WTC11 (cell line): ENCODE data around the gene ASIP. TPM values are rescaled to one million over a fixed set of nuclear protein-coding genes. Genes with fewer than 3 reads are reported as not detected.

Experiments
- ATAC-seq: fragments of 200-7000 bp; cut with Tn5 transposase; 2 replicates; pipeline ENCODE4 v1.10.0; 2021; ENCODE audit warnings: mild to moderate bottlenecking, moderate library complexity
- CTCF ChIA-PET: fragments of 300-600 bp; sonication (Branson Sonifier 250); formaldehyde crosslinking; loops from one replicate; lab custom pipeline; 2021; ENCODE audit warnings: antibody characterized with exemption; lab: Charles Lee
- POLR2A ChIA-PET: fragments of 350-600 bp; sonication (Branson Sonifier 250); formaldehyde crosslinking; loops from one replicate; lab custom pipeline; 2021; ENCODE audit warnings: antibody characterized with exemption; lab: Charles Lee
- DNase-seq: peaks from one replicate; pipeline ENCODE4 v3.0.0; 2021; ENCODE audit warnings: low spot score
- H3K27ac Mint-ChIP-seq: 2 replicates; pipeline ENCODE4 v1.8.0; 2021; ENCODE audit warnings: mixed read lengths
- H3K27me3 Mint-ChIP-seq: 2 replicates; pipeline ENCODE4 v1.8.0; 2021; ENCODE audit warnings: low read depth, mild to moderate bottlenecking, moderate library complexity, mixed read lengths
- H3K36me3 Mint-ChIP-seq: 2 replicates; pipeline ENCODE4 v1.8.0; 2021; ENCODE audit warnings: mixed read lengths
- H3K4me1 Mint-ChIP-seq: 2 replicates; pipeline ENCODE4 v1.8.0; 2022; ENCODE audit warnings: mixed read lengths
- H3K4me3 Mint-ChIP-seq: 2 replicates; pipeline ENCODE4 v1.8.0; 2021; ENCODE audit warnings: mild to moderate bottlenecking, moderate library complexity, mixed read lengths
- H3K9me3 Mint-ChIP-seq: 2 replicates; pipeline ENCODE4 v1.8.0; 2021; ENCODE audit warnings: mixed read lengths
- ATF2 ChIP-seq: sonication (generic); formaldehyde crosslinking; IDR thresholded peaks from 2 replicates; pipeline ENCODE4 v1.8.1; 2022; ENCODE audit warnings: low read depth, missing genetic modification reagents, borderline replicate concordance
- ATF6 ChIP-seq: sonication (generic); formaldehyde crosslinking; IDR thresholded peaks from 2 replicates; pipeline ENCODE4 v1.8.1; 2023; ENCODE audit warnings: mild to moderate bottlenecking, missing genetic modification reagents
- E2F5 ChIP-seq: sonication (generic); formaldehyde crosslinking; IDR thresholded peaks from 2 replicates; pipeline ENCODE4 v1.8.1; 2022; ENCODE audit warnings: mild to moderate bottlenecking, moderate library complexity, missing genetic modification reagents
- EMX1 ChIP-seq: fragments of 250-450 bp; sonication (Bioruptor Pico); IDR thresholded peaks from 2 replicates; pipeline ENCODE4 v1.8.0; 2021; ENCODE audit warnings: mild to moderate bottlenecking
- ERG ChIP-seq: fragments of 250-450 bp; sonication (Bioruptor Pico); IDR thresholded peaks from 2 replicates; pipeline ENCODE4 v1.8.0; 2021; ENCODE audit warnings: mild to moderate bottlenecking
- FOXK1 ChIP-seq: sonication (generic); formaldehyde crosslinking; IDR thresholded peaks from 2 replicates; pipeline ENCODE4 v1.8.0; 2022; ENCODE audit warnings: mild to moderate bottlenecking, moderate library complexity, missing genetic modification reagents
- FOXP4 ChIP-seq: sonication (generic); formaldehyde crosslinking; IDR thresholded peaks from 2 replicates; pipeline ENCODE4 v1.8.0; 2022; ENCODE audit warnings: mild to moderate bottlenecking, missing genetic modification reagents
- GTF2I ChIP-seq: fragments of 250-450 bp; sonication (Bioruptor Pico); conservative IDR thresholded peaks from 2 replicates; pipeline ENCODE4 v1.4.0; 2021; ENCODE audit warnings: mild to moderate bottlenecking
- HMGA2 ChIP-seq: fragments of 250-450 bp; sonication (Bioruptor Pico); IDR thresholded peaks from 2 replicates; pipeline ENCODE4 v1.4.0; 2021; ENCODE audit warnings: mild to moderate bottlenecking, moderate library complexity
- JAZF1 ChIP-seq: fragments of 250-450 bp; sonication (Bioruptor Pico); IDR thresholded peaks from 2 replicates; pipeline ENCODE4 v1.9.0; 2021; ENCODE audit warnings: moderate library complexity, mild to moderate bottlenecking, inconsistent platforms
- KAT7 ChIP-seq: sonication (generic); formaldehyde crosslinking; IDR thresholded peaks from 2 replicates; pipeline ENCODE4 v1.8.1; 2023; ENCODE audit warnings: missing genetic modification reagents, mild to moderate bottlenecking, borderline replicate concordance
- MAX ChIP-seq: sonication (generic); formaldehyde crosslinking; IDR thresholded peaks from 2 replicates; pipeline ENCODE4 v1.8.0; 2022; ENCODE audit warnings: mild to moderate bottlenecking, missing genetic modification reagents
- NFATC4 ChIP-seq: fragments of 250-450 bp; sonication (Bioruptor Pico); IDR thresholded peaks from 2 replicates; pipeline ENCODE4 v1.9.0; 2021; ENCODE audit warnings: mild to moderate bottlenecking
- NFYB ChIP-seq: sonication (generic); formaldehyde crosslinking; conservative IDR thresholded peaks from 2 replicates; pipeline ENCODE4 v1.8.0; 2022; ENCODE audit warnings: low read depth, missing genetic modification reagents
- NR3C1 ChIP-seq: sonication (generic); formaldehyde crosslinking; conservative IDR thresholded peaks from 2 replicates; pipeline ENCODE4 v1.8.1; 2023; ENCODE audit warnings: low read depth, mild to moderate bottlenecking, missing genetic modification reagents
- RELA ChIP-seq: sonication (generic); formaldehyde crosslinking; IDR thresholded peaks from 2 replicates; pipeline ENCODE4 v1.8.1; 2022; ENCODE audit warnings: missing genetic modification reagents, mild to moderate bottlenecking, borderline replicate concordance
- SOX15 ChIP-seq: fragments of 250-450 bp; sonication (Bioruptor Pico); IDR thresholded peaks from 2 replicates; pipeline ENCODE4 v1.9.0; 2021; ENCODE audit warnings: mild to moderate bottlenecking
- TEAD1 ChIP-seq: sonication (generic); formaldehyde crosslinking; IDR thresholded peaks from 2 replicates; pipeline ENCODE4 v1.8.0; 2022; ENCODE audit warnings: mild to moderate bottlenecking, missing genetic modification reagents
- TEAD4 ChIP-seq: sonication (generic); formaldehyde crosslinking; IDR thresholded peaks from 2 replicates; pipeline ENCODE4 v1.8.0; 2022; ENCODE audit warnings: mild to moderate bottlenecking, missing genetic modification reagents
- USF1 ChIP-seq: sonication (generic); formaldehyde crosslinking; IDR thresholded peaks from 2 replicates; pipeline ENCODE4 v1.8.0; 2022; ENCODE audit warnings: mild to moderate bottlenecking, missing genetic modification reagents
- ZNF219 ChIP-seq: sonication (generic); formaldehyde crosslinking; IDR thresholded peaks from 2 replicates; pipeline ENCODE4 v1.8.0; 2023; ENCODE audit warnings: missing genetic modification reagents, mild to moderate bottlenecking, borderline replicate concordance
- ZNF281 ChIP-seq: sonication (generic); formaldehyde crosslinking; IDR thresholded peaks from 2 replicates; pipeline ENCODE4 v1.8.0; 2023; ENCODE audit warnings: mild to moderate bottlenecking, missing genetic modification reagents
- ZNF317 ChIP-seq: sonication (generic); formaldehyde crosslinking; IDR thresholded peaks from 2 replicates; pipeline ENCODE4 v1.8.1; 2023; ENCODE audit warnings: low read depth, mild to moderate bottlenecking, moderate library complexity, missing genetic modification reagents, borderline replicate concordance
- ZNF423 ChIP-seq: fragments of 250-450 bp; sonication (Bioruptor Pico); IDR thresholded peaks from 2 replicates; pipeline ENCODE4 v2.1.2; 2022; ENCODE audit warnings: mild to moderate bottlenecking, moderate library complexity
- ZNF671 ChIP-seq: fragments of 250-450 bp; sonication (Bioruptor Pico); IDR thresholded peaks from 2 replicates; pipeline ENCODE4 v1.8.0; 2021; ENCODE audit warnings: mild to moderate bottlenecking
- total RNA-seq: library from RNA; stranded (reverse); gene quantifications from 3 replicates; pipeline ENCODE4 v1.2.3, GENCODE V29; 2021

Gene ASIP
- total RNA-seq, 1 experiment from 2014 or later = not detected

GRCh38 chr20:34233687-34234086, 7.5 kb upstream of the ASIP start (continued):
- TF ChIP-seq NFYB (CRISPR knock-in tag) = no peak

- Mint-ChIP-seq H3K9me3 (peaks cover 22% of the 10 kb centered on the region), H3K4me1 (no peaks in the 10 kb centered on the region), H3K4me3 (no peak overlapping the region), H3K27me3 (peaks cover 10% of the 10 kb centered on the region; the same call in 1 of the 2 replicates), H3K27ac (no peak overlapping the region), H3K36me3 (peaks cover 5% of the 10 kb centered on the region; the same call in 1 of the 2 replicates)
- no peak for DNase-seq
- POLR2A ChIA-PET = no interaction called here
- CTCF ChIA-PET = no interaction called here
- ATAC-seq = no peak
- TF ChIP-seq ZNF281 (CRISPR knock-in tag) = no peak
- no peak for TF ChIP-seq USF1
- TF ChIP-seq E2F5 = no peak
- TF ChIP-seq EMX1 = no peak
- TF ChIP-seq KAT7 (CRISPR knock-in tag) = no peak
- TF ChIP-seq TEAD1 (CRISPR knock-in tag) = no peak
- no peak for TF ChIP-seq FOXK1 (CRISPR knock-in tag)
- no peak for TF ChIP-seq TEAD4 (CRISPR knock-in tag)
- no peak for TF ChIP-seq NFATC4 (CRISPR knock-in tag)
- no peak for TF ChIP-seq FOXP4 (CRISPR knock-in tag)
- no peak for TF ChIP-seq ZNF219 (CRISPR knock-in tag)
- no peak for TF ChIP-seq SOX15 (CRISPR knock-in tag)
- TF ChIP-seq RELA (CRISPR knock-in tag) = no peak
- TF ChIP-seq ATF2 (CRISPR knock-in tag) = no peak
Measured at GRCh38 chr20:34235875-34236274, 5.3 kb upstream of the ASIP start.

GRCh38 chr20:34237942-34238341, 3.3 kb upstream of the ASIP start:
- Mint-ChIP-seq H3K4me1 (peaks cover 4% of the 10 kb centered on the region; the same call in 1 of the 2 replicates), H3K27me3 (peaks cover 10% of the 10 kb centered on the region; the same call in 1 of the 2 replicates), H3K9me3 (peaks cover 16% of the 10 kb centered on the region), H3K4me3 (no peak overlapping the region), H3K27ac (no peak overlapping the region), H3K36me3 (peaks cover 5% of the 10 kb centered on the region; the same call in 1 of the 2 replicates)
- CTCF ChIA-PET = no interaction called here
- POLR2A ChIA-PET = no interaction called here
- no peak for ATAC-seq
- DNase-seq = no peak
- TF ChIP-seq JAZF1 (CRISPR knock-in tag) = no peak
- no peak for TF ChIP-seq ZNF671 (CRISPR knock-in tag)
- TF ChIP-seq NR3C1 (CRISPR knock-in tag) = no peak
- TF ChIP-seq GTF2I = no peak
- no peak for TF ChIP-seq HMGA2 (CRISPR knock-in tag)
- no peak for TF ChIP-seq ZNF423
- TF ChIP-seq ZNF317 (CRISPR knock-in tag) = no peak
- no peak for TF ChIP-seq ATF6 (CRISPR knock-in tag)
- TF ChIP-seq ERG (CRISPR knock-in tag) = no peak
- no peak for TF ChIP-seq NFATC4 (CRISPR knock-in tag)
- TF ChIP-seq MAX (CRISPR knock-in tag) = no peak
